LNCAP (cell line): ENCODE measurements around the gene YES1.

Experiments
- TF ChIP-seq, protein P1 (sequence below): fragments of 450-650 bp; IDR thresholded peaks from 2 replicates; pipeline ENCODE4 v1.5.1; 2017; ENCODE audit warnings: mild to moderate bottlenecking

Gene YES1

GRCh38 chr18:697800-698199, 114.2 kb downstream of the YES1 start:
- TF ChIP-seq, protein P1, sequence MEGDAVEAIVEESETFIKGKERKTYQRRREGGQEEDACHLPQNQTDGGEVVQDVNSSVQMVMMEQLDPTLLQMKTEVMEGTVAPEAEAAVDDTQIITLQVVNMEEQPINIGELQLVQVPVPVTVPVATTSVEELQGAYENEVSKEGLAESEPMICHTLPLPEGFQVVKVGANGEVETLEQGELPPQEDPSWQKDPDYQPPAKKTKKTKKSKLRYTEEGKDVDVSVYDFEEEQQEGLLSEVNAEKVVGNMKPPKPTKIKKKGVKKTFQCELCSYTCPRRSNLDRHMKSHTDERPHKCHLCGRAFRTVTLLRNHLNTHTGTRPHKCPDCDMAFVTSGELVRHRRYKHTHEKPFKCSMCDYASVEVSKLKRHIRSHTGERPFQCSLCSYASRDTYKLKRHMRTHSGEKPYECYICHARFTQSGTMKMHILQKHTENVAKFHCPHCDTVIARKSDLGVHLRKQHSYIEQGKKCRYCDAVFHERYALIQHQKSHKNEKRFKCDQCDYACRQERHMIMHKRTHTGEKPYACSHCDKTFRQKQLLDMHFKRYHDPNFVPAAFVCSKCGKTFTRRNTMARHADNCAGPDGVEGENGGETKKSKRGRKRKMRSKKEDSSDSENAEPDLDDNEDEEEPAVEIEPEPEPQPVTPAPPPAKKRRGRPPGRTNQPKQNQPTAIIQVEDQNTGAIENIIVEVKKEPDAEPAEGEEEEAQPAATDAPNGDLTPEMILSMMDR = no peak

- TF ChIP-seq, protein P1 = no peak
These were observed 115.0 kb downstream of the YES1 start for GRCh38 chr18:697012-697411.

GRCh38 chr18:693466-694187, 118.4 kb downstream of the YES1 start:
- TF ChIP-seq, protein P1 = no peak

- TF ChIP-seq, protein P1 = no peak
These were observed 119.2 kb downstream of the YES1 start for GRCh38 chr18:692824-693223.

GRCh38 chr18:688323-688722, 123.7 kb downstream of the YES1 start:
- TF ChIP-seq, protein P1 = no peak

- TF ChIP-seq, protein P1 = no peak
These were observed 125.5 kb downstream of the YES1 start for GRCh38 chr18:686339-687111.

GRCh38 chr18:685438-685837, 126.6 kb downstream of the YES1 start:
- TF ChIP-seq, protein P1 = no peak
